Heart left ventricle (tissue), 16 donors: Measurements from ENCODE around the gene TYROBP. TPM values are rescaled to one million over a fixed set of nuclear protein-coding genes. Genes with fewer than 3 reads are reported as not detected.

Source experiments
- ATAC-seq, 4 donors: fragments of 200-7000 bp; cut with Tn5 transposase; one replicate each; pipeline ENCODE4 v1.9.1; 2020 to 2022; ENCODE audit warnings: moderate library complexity in 4 of 4, mild to moderate bottlenecking in 3 of 4, moderate number of reproducible peaks in 1 of 4
- DNase-seq, 5 donors: peaks; one replicate each; pipeline ENCODE4 v3.0.0-alpha.2; 2020
- H3K27ac ChIP-seq, 12 donors: fragments of 200-600 bp; sonication (generic) in 4 of 12; one replicate each; pipeline versions ENCODE4 v1.5.0 to v1.8.0; 2016 to 2022; ENCODE audit warnings: mild to moderate bottlenecking in 2 of 12
- H3K27me3 ChIP-seq, 9 donors: fragments of 200-600 bp; sonication (generic) in 2 of 9; one replicate each; pipeline versions ENCODE4 v1.5.1 to v1.8.0; 2016 to 2022; ENCODE audit warnings: mild to moderate bottlenecking in 3 of 9
- H3K36me3 ChIP-seq, 9 donors: fragments of 200-600 bp; sonication (generic) in 2 of 9; one replicate each; pipeline versions ENCODE4 v1.5.0 to v1.8.0; 2018 to 2022; ENCODE audit warnings: mild to moderate bottlenecking in 2 of 9
- H3K4me1 ChIP-seq, 12 donors: fragments of 200-600 bp; sonication (generic) in 4 of 12; one replicate each; pipeline versions ENCODE4 v1.5.0 to v1.8.0; 2016 to 2022; ENCODE audit warnings: mild to moderate bottlenecking in 3 of 12
- H3K4me3 ChIP-seq, 12 donors: fragments of 200-600 bp; sonication (generic) in 4 of 12; one replicate each; pipeline versions ENCODE4 v1.5.0 to v1.8.0; 2017 to 2022; ENCODE audit warnings: mild to moderate bottlenecking in 9 of 12, moderate library complexity in 4 of 12
- H3K9me3 ChIP-seq, 12 donors: fragments of 200-600 bp; sonication (generic) in 4 of 12; one replicate each; pipeline versions ENCODE4 v1.5.0 to v1.8.0; 2016 to 2022; ENCODE audit warnings: mild to moderate bottlenecking in 1 of 12
- CTCF ChIP-seq, 12 donors: fragments of 200-600 bp; sonication (generic) in 4 of 12; IDR thresholded peaks; one replicate each; pipeline versions ENCODE4 v1.5.0 to v1.8.0; 2018 to 2022; ENCODE audit warnings: antibody characterized with exemption in 12 of 12, mild to moderate bottlenecking in 5 of 12
- POLR2A ChIP-seq, 2 donors: fragments of 450-650 bp; IDR thresholded peaks; one replicate each; pipeline ENCODE4 v1.6.1; 2017; ENCODE audit warnings: antibody characterized with exemption in 2 of 2, mild to moderate bottlenecking in 2 of 2, moderate library complexity in 2 of 2
- WGBS, 4 donors: extraction: QIAGEN DNeasy Blood & Tissue Kit in 2 of 4; methylation state at CpG; one replicate each; pipeline versions ENCODE4 v1.1.5 to v1.1.7; 2013 to 2018; 5-methylcytosine and 5-hydroxymethylcytosine counted together
- intact Hi-C, 10 donors: fragments of 100-400 bp; cut with DNase I; formaldehyde crosslinking; loops; one replicate each; pipeline versions ENCODE4 v1.11.1 to v1.14.2; 2022
- polyA plus RNA-seq, 2 donors: library from polyadenylated mRNA; stranded (reverse); fragments of 200-250 nt; gene quantifications; one replicate each; pipeline ENCODE4 v1.2.3, GENCODE V29; 2013
- total RNA-seq, 9 donors: library from RNA; depleted of rRNA in 2 of 9; stranded (reverse); fragments of >200 nt in 2 of 9; fragmentation: NEBNext Ultra II Directional in 3 of 9; extraction: Animal tissue kit (Norgen Biotek cat#: 25700) in 3 of 9; gene quantifications; one replicate each; pipeline versions ENCODE4 v1.1.0 to v1.2.4, GENCODE V29; 2016 to 2023
- donor health status: ischemic (EF 13 %, LVEDD 7.1; RV severe dilation, severe dysfunction).
- donor health status: healthy with polysubstance abuse.
- donor health status: DM: no; HTN: yes; CAD: no.
- donor health status: DM: no; HTN: no; CAD: no.
- donor health status: ischemic (EF 25% LVEDD 6.9; RV normal size, moderate dysfunction).
- donor health status: ischemic (EF 25% LVEDD 5.7; RV mildly dilated, moderate dysfunction).
- donor health status: healthy.
- donor health status: DM: yes; HTN: yes; CAD: no.
- donor health status: ischemic (EF 35%, LVEDD 5.7; RV mildly dilated, moderate dysfunction).
- donor health status: nonischemic (EF 11% LVEDD 7.7; RV severe dilation, severe dysfunction).
- donor health status: DM: yes; HTN: yes; CAD: no.
- donor health status: PGD.
- donor health status: ischemic (EF 29% LVEDD 5.4; RV normal size, mild dysfunction).
- donor health status: nonischemic (EF 23%, LVEDD 6.1; RV moderate dilation, normal function).

Gene TYROBP
- total and polyA plus RNA-seq, 11 donors: 12.6 to 237 (median 19.4) TPM

- 20 to 49% (median 29%) methylated on average over 6 to 11 of the region's 11 CpGs for WGBS, 4 donors
- intact Hi-C loops: loop anchor here in 6 of 10 donors (5.0 to 10.0 kb wide), 5 partner anchors 162 to 245 kb away; partner anchors contain the start of genes IGFLR1 (in 2 of the 6), KMT2B (in 2 of the 6), LIN37 (in 2 of the 6) and PSENEN (in 2 of the 6)
- Histone ChIP-seq H3K4me3 (peak overlapping the region; percentile 35 to 82 (median 68)), H3K27me3 (peaks cover 0 to 2% (median 0%) of the 10 kb centered on the region in 9 donors), H3K9me3 (no peaks in the 10 kb centered on the region), H3K36me3 (peaks cover 0 to 22% (median 8%) of the 10 kb centered on the region in 9 donors), H3K4me1 (peaks cover 0 to 30% (median 21%) of the 10 kb centered on the region in 12 donors), H3K27ac (peak overlapping the region in 11 of 12 donors; percentile 49 to 90 (median 69))
- peak in 1 of 5 donors; percentile 9 for DNase-seq
- no peak for TF ChIP-seq POLR2A (IDR thresholded peaks at IDR 0.05)
- no peak for TF ChIP-seq CTCF (IDR thresholded peaks at IDR 0.05)
- ATAC-seq: no peak
Observed at GRCh38 chr19:35936738-35937268, 28.7 kb upstream of the TYROBP start.

- intact Hi-C loops: loop anchor here in 6 of 10 donors (5.0 to 10.0 kb wide), 5 partner anchors 161 to 244 kb away; partner anchors contain the start of genes IGFLR1 (in 2 of the 6), KMT2B (in 2 of the 6), LIN37 (in 2 of the 6) and PSENEN (in 2 of the 6)
- DNase-seq: peak; percentile 68 to 86 (median 77)
- peaks cover 0 to 2% (median 0%) of the 10 kb centered on the region in 9 donors for H3K27me3 ChIP-seq
Observed at GRCh38 chr19:35935911-35936737, 28.0 kb upstream of the TYROBP start, which contains the start of gene LRFN3. Gene LRFN3 (plus strand): TSS chr19:35936374. CDS start chr19:35939426, 3,052 bp downstream.

GRCh38 chr19:35932291-35932936 is 24.3 kb upstream of the TYROBP start:
- intact Hi-C loops: loop anchor here (1.0 to 10.0 kb wide), 11 partner anchors 35 to 240 kb away; partner anchors contain the start of genes IGFLR1 (in 3 of the 10), LIN37 (in 3 of the 10), PSENEN (in 3 of the 10) and U2AF1L4 (in 3 of the 10)
- H3K9me3 ChIP-seq: no peaks in the 10 kb centered on the region
- DNase-seq (peak in 1 of 5 donors; percentile 14), ATAC-seq (no peak)
- H3K27ac ChIP-seq: no peak overlapping the region
- 52 to 59% (median 53%) methylated on average over 7 of the region's 7 CpGs for WGBS, 4 donors
- H3K27me3 ChIP-seq: peaks cover 0 to 2% (median 0%) of the 10 kb centered on the region in 9 donors
- TF ChIP-seq CTCF (IDR thresholded peaks at IDR 0.05) (no peak), POLR2A (IDR thresholded peaks at IDR 0.05) (no peak)
- no peak overlapping the region for H3K4me3 ChIP-seq
- peaks cover 0 to 44% (median 19%) of the 10 kb centered on the region in 12 donors for H3K4me1 ChIP-seq
- no peaks in the 10 kb centered on the region for H3K36me3 ChIP-seq

More at GRCh38 chr19:35935911-35936737, 28.0 kb upstream of the TYROBP start, which contains the start of gene LRFN3:
- H3K27ac ChIP-seq: peak within 1 kb of the TSS in 11 of 12 donors; percentile 49 to 90 (median 69)
- WGBS, 4 donors: 1 to 2% (median 1%) methylated on average over 27 to 67 of the region's 68 CpGs
- ATAC-seq: peak in 3 of 4 donors; percentile 41 to 59 (median 54)
- peaks cover 0 to 33% (median 21%) of the 10 kb centered on the region in 12 donors for H3K4me1 ChIP-seq
- no peak for TF ChIP-seq POLR2A (IDR thresholded peaks at IDR 0.05)
- no peak for TF ChIP-seq CTCF (IDR thresholded peaks at IDR 0.05)
- peak within 1 kb of the TSS; percentile 35 to 82 (median 68) for H3K4me3 ChIP-seq
- no peaks in the 10 kb centered on the region for H3K9me3 ChIP-seq
- H3K36me3 ChIP-seq: peaks cover 0 to 16% (median 8%) of the 10 kb centered on the region in 9 donors
